ENCODE results near the gene SNN.

- TF ChIP-seq POLR2AphosphoS5 (IDR thresholded peaks at IDR 0.05) (no peak), CTCF (IDR thresholded peaks at IDR 0.05) (no peak)
These were observed 6.7 kb downstream of the SNN start for GRCh38 chr16:11674818-11675560.

Measured in sigmoid colon (tissue), 4 donors.